Loucy (cell line): ENCODE results near the gene RIPOR2.
"Not testable (repeated sequence)": the region's sequence is repeated elsewhere in the genome, so short reads cannot be mapped to it uniquely, and the experiment has no call there.

Experiments
- H2AFZ ChIP-seq: fragments of 200-600 bp; sonication (generic); 2 replicates; pipeline ENCODE4 v1.6.0; 2016; ENCODE audit warnings: antibody characterized with exemption, mild to moderate bottlenecking, low read length, moderate library complexity
- H3F3A ChIP-seq: fragments of 200-600 bp; 2 replicates; pipeline ENCODE4 v1.6.0; 2016; ENCODE audit warnings: antibody characterized with exemption, low read depth, mild to moderate bottlenecking
- H3K27me3 ChIP-seq: fragments of 200-600 bp; sonication (generic); 2 replicates; pipeline ENCODE4 v1.6.1; 2014; ENCODE audit warnings: low read length, mild to moderate bottlenecking; ENCODE audit not compliant: insufficient read depth, poor library complexity, severe bottlenecking
- H3K36me3 ChIP-seq: fragments of 200-600 bp; sonication (generic); 2 replicates; pipeline ENCODE4 v1.6.1; 2016; ENCODE audit warnings: low read length; ENCODE audit not compliant: insufficient read depth
- H3K4me1 ChIP-seq: fragments of 200-600 bp; sonication (generic); 2 replicates; pipeline ENCODE4 v1.5.1; 2014; ENCODE audit warnings: low read length, mild to moderate bottlenecking; ENCODE audit not compliant: insufficient read depth, poor library complexity, severe bottlenecking
- H3K4me2 ChIP-seq: fragments of 200-600 bp; sonication (generic); 2 replicates; pipeline ENCODE4 v1.6.0; 2014; ENCODE audit warnings: antibody characterized with exemption, low read length, low read depth, mild to moderate bottlenecking; ENCODE audit not compliant: poor library complexity, severe bottlenecking
- H3K4me3 ChIP-seq: fragments of 200-600 bp; sonication (generic); 2 replicates; pipeline ENCODE4 v1.5.1; 2014; ENCODE audit warnings: low read length, mild to moderate bottlenecking, mixed read lengths; ENCODE audit not compliant: poor library complexity, severe bottlenecking
- H3K79me2 ChIP-seq: fragments of 200-600 bp; sonication (generic); 2 replicates; pipeline ENCODE4 v1.6.1; 2014; ENCODE audit warnings: low read length; ENCODE audit not compliant: insufficient read depth
- H3K9ac ChIP-seq: fragments of 200-600 bp; sonication (generic); 2 replicates; pipeline ENCODE4 v1.6.0; 2014; ENCODE audit warnings: mild to moderate bottlenecking, low read depth, low read length, moderate library complexity; ENCODE audit not compliant: poor library complexity, severe bottlenecking
- H3K9me2 ChIP-seq: fragments of 200-600 bp; sonication (generic); replicated peaks from 2 replicates; pipeline ENCODE4 v1.6.1; 2016; ENCODE audit warnings: low read depth, low read length, mixed read lengths
- H3K9me3 ChIP-seq: fragments of 200-600 bp; sonication (generic); 2 replicates; pipeline ENCODE4 v1.6.1; 2014; ENCODE audit warnings: mild to moderate bottlenecking, antibody characterized with exemption, low read length, low read depth; ENCODE audit not compliant: insufficient read depth
- H4K20me1 ChIP-seq: fragments of 200-600 bp; sonication (generic); 2 replicates; pipeline ENCODE4 v1.6.0; 2014; ENCODE audit warnings: antibody characterized with exemption, low read length, mild to moderate bottlenecking; ENCODE audit not compliant: insufficient read depth, poor library complexity, severe bottlenecking
- CTCF ChIP-seq: fragments of 200-600 bp; sonication (generic); conservative IDR thresholded peaks from 2 replicates; pipeline ENCODE4 v1.5.1; 2014; ENCODE audit warnings: mild to moderate bottlenecking, antibody characterized with exemption, low read length
- EZH2phosphoT487 ChIP-seq: fragments of 200-600 bp; IDR thresholded peaks from 2 replicates; pipeline ENCODE4 v1.6.1; 2018; ENCODE audit warnings: antibody characterized with exemption, mild to moderate bottlenecking, moderate library complexity, borderline replicate concordance

The RIPOR2 gene

GRCh38 chr6:24766680-24767462 lies 168.9 kb downstream of the RIPOR2 start:
- no peak overlapping the region for H3K9ac ChIP-seq
- no peak overlapping the region for H3K4me2 ChIP-seq
- no peaks in the 10 kb centered on the region for H3F3A ChIP-seq
- TF ChIP-seq CTCF = peak; percentile 66
- TF ChIP-seq EZH2phosphoT487 = no peak
- no peak overlapping the region for H3K4me3 ChIP-seq
- no peaks in the 10 kb centered on the region for H3K9me3 ChIP-seq
- H4K20me1 ChIP-seq = no peaks in the 10 kb centered on the region
- no peaks in the 10 kb centered on the region for H3K36me3 ChIP-seq
- H3K27me3 ChIP-seq = no peaks in the 10 kb centered on the region
- no peaks in the 10 kb centered on the region for H3K9me2 ChIP-seq
- H2AFZ ChIP-seq = peak overlapping the region; percentile 68; the same call in 1 of the 2 replicates
- H3K79me2 ChIP-seq = no peaks in the 10 kb centered on the region
- no peaks in the 10 kb centered on the region for H3K4me1 ChIP-seq

- H3K4me3 ChIP-seq, H2AFZ ChIP-seq, H3K4me1 ChIP-seq, H3K27me3 ChIP-seq, H3K9ac ChIP-seq, H3K36me3 ChIP-seq, H3K4me2 ChIP-seq, H3K9me3 ChIP-seq, H3F3A ChIP-seq, H3K9me2 ChIP-seq, H4K20me1 ChIP-seq, H3K79me2 ChIP-seq: not testable (repeated sequence)
Measured at GRCh38 chr6:24765968-24766367, 169.8 kb downstream of the RIPOR2 start.

GRCh38 chr6:24764833-24765828 lies 170.6 kb downstream of the RIPOR2 start:
- not testable (repeated sequence) for H3K4me3 ChIP-seq, H3K9ac ChIP-seq, H3K4me2 ChIP-seq, H2AFZ ChIP-seq, H3F3A ChIP-seq, H3K27me3 ChIP-seq, H3K9me2 ChIP-seq, H3K4me1 ChIP-seq, H3K36me3 ChIP-seq, H4K20me1 ChIP-seq, H3K79me2 ChIP-seq, H3K9me3 ChIP-seq

DNA sequence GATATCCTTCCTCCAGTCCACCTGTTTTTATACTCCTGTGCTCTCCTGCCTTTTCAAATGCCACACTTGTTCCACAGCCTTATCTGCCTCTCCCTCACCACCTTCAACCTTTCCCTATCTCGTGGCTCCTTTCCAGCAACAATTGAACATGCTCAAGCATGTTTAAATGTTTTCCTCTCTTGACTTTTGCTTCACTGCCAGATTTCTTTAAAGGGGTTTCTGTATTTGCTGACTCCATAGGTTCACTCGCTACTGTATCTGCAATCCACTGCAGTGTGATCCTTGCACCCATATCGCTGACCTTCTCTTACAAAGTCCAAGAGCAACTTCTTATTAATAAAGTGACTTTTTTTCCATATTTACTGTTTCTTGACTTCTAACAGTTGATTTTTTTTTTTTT lies 172.2 kb downstream of the RIPOR2 start:
- no peaks in the 10 kb centered on the region for H3F3A ChIP-seq
- H3K27me3 ChIP-seq = no peaks in the 10 kb centered on the region
- H3K4me1 ChIP-seq = no peaks in the 10 kb centered on the region
- no peak overlapping the region for H3K9ac ChIP-seq
- no peak overlapping the region for H3K4me2 ChIP-seq
- no peaks in the 10 kb centered on the region for H3K9me2 ChIP-seq
- H4K20me1 ChIP-seq = no peaks in the 10 kb centered on the region
- no peak overlapping the region for H3K4me3 ChIP-seq
- no peak overlapping the region for H2AFZ ChIP-seq
- H3K36me3 ChIP-seq = no peaks in the 10 kb centered on the region
- H3K9me3 ChIP-seq = no peaks in the 10 kb centered on the region
- TF ChIP-seq CTCF (no peak), EZH2phosphoT487 (no peak)
- no peaks in the 10 kb centered on the region for H3K79me2 ChIP-seq
